Left lung (tissue), 10 donors: ENCODE results near the gene ID3. TPM values are rescaled to one million over a fixed set of nuclear protein-coding genes. Genes with fewer than 3 reads are reported as not detected.
A peak's percentile ranks its signal among the peaks of the same experiment; 100 is the strongest.

ENCODE experiments used
- ATAC-seq: fragments of 200-7000 bp; cut with Tn5 transposase; one replicate; pipeline ENCODE4 v1.9.1; 2020; ENCODE audit warnings: moderate library complexity
- DNase-seq, 4 donors: peaks; one replicate each; pipeline ENCODE4 v3.0.0-alpha.2; 2013 to 2020
- H3K27ac ChIP-seq, 2 donors: fragments of 200-600 bp; sonication (generic) in 1 of 2; one replicate each; pipeline versions ENCODE4 v1.5.0 to v1.8.0; 2020 to 2021
- H3K27me3 ChIP-seq, 2 donors: fragments of 200-600 bp; sonication (generic) in 1 of 2; one replicate each; pipeline versions ENCODE4 v1.5.0 to v1.8.0; 2020 to 2021
- H3K36me3 ChIP-seq, 2 donors: fragments of 200-600 bp; sonication (generic) in 1 of 2; one replicate each; pipeline versions ENCODE4 v1.5.0 to v1.8.0; 2020 to 2021
- H3K4me1 ChIP-seq, 2 donors: fragments of 200-600 bp; one replicate each; pipeline ENCODE4 v1.8.0; 2021
- H3K4me3 ChIP-seq, 2 donors: fragments of 200-600 bp; sonication (generic) in 1 of 2; one replicate each; pipeline versions ENCODE4 v1.5.0 to v1.8.0; 2020 to 2021; ENCODE audit warnings: mild to moderate bottlenecking in 1 of 2
- H3K9me3 ChIP-seq, 2 donors: fragments of 200-600 bp; sonication (generic) in 1 of 2; one replicate each; pipeline versions ENCODE4 v1.5.0 to v1.8.0; 2020 to 2021
- intact Hi-C, 2 donors: fragments of 100-400 bp; cut with DNase I; formaldehyde crosslinking; loops; one replicate each; pipeline versions ENCODE4 v1.11.2 to v1.14.2; 2022
- polyA plus RNA-seq, 6 donors: library from polyadenylated mRNA; unstranded; fragments of 120-200 nt; gene quantifications; one replicate each; pipeline ENCODE4 v1.2.1, GENCODE V29; 2013; ENCODE audit not compliant: insufficient read length in 6 of 6
- total RNA-seq, 2 donors: library from RNA; stranded (reverse); fragmentation: NEBNext Ultra II Directional; extraction: Animal tissue kit (Norgen Biotek cat#: 25700); gene quantifications; one replicate each; pipeline ENCODE4 v1.2.1, GENCODE V29; 2021
- TF ChIP-seq, protein P1 (sequence below), 2 donors: fragments of 200-600 bp; sonication (generic) in 1 of 2; IDR thresholded peaks; one replicate each; pipeline versions ENCODE4 v1.5.0 to v1.8.0; 2021; ENCODE audit warnings: antibody characterized with exemption in 2 of 2
- donor health status: DM: no; HTN: yes; CAD: no.
- donor health status: DM: no; HTN: no; CAD: no.

ID3 gene
- total and polyA plus RNA-seq, 8 donors: 125 to 261 (median 179) TPM

DNA sequence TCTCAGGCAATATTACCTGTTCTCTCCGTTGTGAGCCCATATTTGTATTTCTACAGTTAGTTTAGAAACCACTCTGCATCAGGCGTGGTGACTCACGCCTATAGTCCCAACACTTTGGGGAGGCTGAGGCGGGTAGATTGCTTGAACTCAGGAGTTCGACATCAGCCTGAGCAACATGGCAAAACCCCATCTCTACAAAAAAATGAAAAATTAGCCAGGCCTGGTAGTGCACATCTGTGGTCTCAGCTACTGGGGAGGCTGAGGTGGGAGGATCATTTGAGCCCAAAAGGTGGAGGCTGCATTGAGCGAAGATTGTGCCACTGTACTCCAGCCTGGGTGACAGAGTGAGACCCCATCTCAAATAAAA lies 19.7 kb upstream of the ID3 start:
- DNase-seq (no peak), ATAC-seq (no peak)
- intact Hi-C loops: no loop called here
- Histone ChIP-seq H3K27ac (peak overlapping the region; percentile 75 to 80), H3K4me1 (peaks cover 15 to 38% of the 10 kb centered on the region in 2 donors), H3K9me3 (no peaks in the 10 kb centered on the region), H3K27me3 (no peaks in the 10 kb centered on the region), H3K4me3 (no peak overlapping the region), H3K36me3 (no peaks in the 10 kb centered on the region)
- TF ChIP-seq, protein P1, sequence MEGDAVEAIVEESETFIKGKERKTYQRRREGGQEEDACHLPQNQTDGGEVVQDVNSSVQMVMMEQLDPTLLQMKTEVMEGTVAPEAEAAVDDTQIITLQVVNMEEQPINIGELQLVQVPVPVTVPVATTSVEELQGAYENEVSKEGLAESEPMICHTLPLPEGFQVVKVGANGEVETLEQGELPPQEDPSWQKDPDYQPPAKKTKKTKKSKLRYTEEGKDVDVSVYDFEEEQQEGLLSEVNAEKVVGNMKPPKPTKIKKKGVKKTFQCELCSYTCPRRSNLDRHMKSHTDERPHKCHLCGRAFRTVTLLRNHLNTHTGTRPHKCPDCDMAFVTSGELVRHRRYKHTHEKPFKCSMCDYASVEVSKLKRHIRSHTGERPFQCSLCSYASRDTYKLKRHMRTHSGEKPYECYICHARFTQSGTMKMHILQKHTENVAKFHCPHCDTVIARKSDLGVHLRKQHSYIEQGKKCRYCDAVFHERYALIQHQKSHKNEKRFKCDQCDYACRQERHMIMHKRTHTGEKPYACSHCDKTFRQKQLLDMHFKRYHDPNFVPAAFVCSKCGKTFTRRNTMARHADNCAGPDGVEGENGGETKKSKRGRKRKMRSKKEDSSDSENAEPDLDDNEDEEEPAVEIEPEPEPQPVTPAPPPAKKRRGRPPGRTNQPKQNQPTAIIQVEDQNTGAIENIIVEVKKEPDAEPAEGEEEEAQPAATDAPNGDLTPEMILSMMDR (IDR thresholded peaks at IDR 0.05): no peak

GRCh38 chr1:23578311-23578996 lies 19.2 kb upstream of the ID3 start:
- peaks cover 15 to 38% of the 10 kb centered on the region in 2 donors for H3K4me1 ChIP-seq
- no peaks in the 10 kb centered on the region for H3K27me3 ChIP-seq
- H3K27ac ChIP-seq: peak overlapping the region; percentile 75 to 80
- no peak for ATAC-seq
- TF ChIP-seq, protein P1 (IDR thresholded peaks at IDR 0.05): no peak
- no peaks in the 10 kb centered on the region for H3K36me3 ChIP-seq
- no peak for DNase-seq
- no peak overlapping the region for H3K4me3 ChIP-seq
- intact Hi-C loops: no loop called here
- H3K9me3 ChIP-seq: no peaks in the 10 kb centered on the region

DNA sequence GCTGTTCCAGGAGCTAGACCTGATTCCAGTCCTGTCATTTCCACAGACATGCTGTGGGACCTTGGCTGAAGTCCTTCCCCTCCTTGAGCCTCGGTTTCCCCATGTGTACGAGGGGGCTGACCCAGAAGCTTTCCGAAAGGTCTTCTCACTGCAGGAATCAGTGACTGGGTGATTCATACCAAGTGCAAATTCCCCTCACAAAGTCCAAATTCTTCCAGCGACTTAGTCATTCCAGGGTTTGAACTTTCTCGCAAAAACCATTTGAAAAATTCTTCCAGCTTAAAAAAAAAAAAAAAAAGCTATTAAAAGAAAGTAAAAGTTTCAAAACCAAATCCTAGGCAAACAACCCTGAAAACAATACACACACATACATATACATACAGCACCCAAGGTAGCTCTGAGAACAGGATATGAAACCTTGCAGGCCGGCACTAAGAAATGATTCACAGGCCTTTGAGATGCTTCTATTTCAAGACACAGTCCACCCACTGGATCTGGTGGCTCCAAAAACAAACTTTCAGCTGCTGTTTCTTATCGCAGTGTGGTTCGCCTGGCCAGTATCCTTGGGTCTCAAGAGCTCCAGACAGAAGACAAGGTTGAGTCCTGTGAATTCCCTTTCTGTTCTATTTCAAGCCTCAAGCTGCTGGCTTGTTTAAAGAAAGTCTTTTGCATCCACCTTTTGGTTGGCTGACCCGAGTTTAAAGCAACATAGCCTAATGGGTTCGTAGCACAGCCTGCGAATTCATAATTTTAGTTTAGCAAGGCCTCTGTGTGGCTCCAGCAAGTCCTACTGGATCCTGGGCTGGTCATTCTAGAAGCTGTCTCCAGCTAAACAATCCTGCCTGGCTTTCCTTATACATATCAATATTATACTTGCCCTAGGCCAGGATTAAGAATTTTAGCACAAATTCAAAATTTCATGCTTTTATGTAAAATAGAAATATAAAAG lies 18.0 kb upstream of the ID3 start:
- Histone ChIP-seq H3K27me3 (no peaks in the 10 kb centered on the region), H3K4me3 (no peak overlapping the region), H3K36me3 (no peaks in the 10 kb centered on the region), H3K27ac (peak overlapping the region; percentile 75 to 80), H3K4me1 (peaks cover 15 to 38% of the 10 kb centered on the region in 2 donors), H3K9me3 (no peaks in the 10 kb centered on the region)
- intact Hi-C loops: no loop called here
- DNase-seq (no peak), ATAC-seq (peak; percentile 68)
- TF ChIP-seq, protein P1 (IDR thresholded peaks at IDR 0.05): no peak

- DNase-seq (no peak), ATAC-seq (peak; percentile 8)
- H3K27me3 ChIP-seq: no peaks in the 10 kb centered on the region
- intact Hi-C loops: no loop called here
- no peak overlapping the region for H3K4me3 ChIP-seq
- no peaks in the 10 kb centered on the region for H3K36me3 ChIP-seq
- H3K9me3 ChIP-seq: no peaks in the 10 kb centered on the region
- TF ChIP-seq, protein P1 (IDR thresholded peaks at IDR 0.05): no peak
- H3K27ac ChIP-seq: peak overlapping the region; percentile 75 to 80
- peaks cover 15 to 38% of the 10 kb centered on the region in 2 donors for H3K4me1 ChIP-seq
These were observed 17.2 kb upstream of the ID3 start for GRCh38 chr1:23576338-23577055.
